Measurements from ENCODE around the gene ADAMTS14. TPM values are rescaled to one million over a fixed set of nuclear protein-coding genes. Genes with fewer than 3 reads are reported as not detected.
A peak's percentile ranks its signal among the peaks of the same experiment; 100 is the strongest.

ADAMTS14 gene
- total RNA-seq, 1 experiment from 2014 or later = 0.14 TPM

DNA sequence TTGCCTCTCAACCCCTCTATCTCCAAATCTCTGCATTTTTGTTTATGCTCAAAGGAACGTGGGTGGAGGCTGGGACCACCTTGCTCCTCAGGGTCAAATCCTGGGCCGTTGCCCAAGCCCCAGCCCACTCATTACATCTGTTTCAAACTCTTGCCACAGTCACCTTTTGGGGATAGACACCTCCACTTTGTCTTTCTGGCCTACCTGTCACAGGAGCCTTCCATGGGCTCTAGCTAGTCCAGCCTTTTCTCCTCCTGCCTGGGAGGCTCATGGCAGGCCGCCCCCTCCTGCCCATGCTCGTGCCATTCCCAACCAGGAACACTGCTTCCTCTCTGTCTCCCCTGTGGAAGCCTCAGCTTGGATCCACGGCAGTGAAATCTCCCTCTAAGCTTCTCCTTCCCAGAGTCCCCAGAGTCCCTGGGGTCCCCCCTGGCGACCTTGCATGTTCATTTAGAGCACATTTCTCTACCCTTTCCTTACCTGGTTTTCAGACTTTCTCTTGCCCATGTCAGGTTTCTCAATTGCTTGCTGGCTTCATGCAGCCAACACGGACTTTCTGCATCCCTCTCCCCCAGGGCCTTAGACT is 2.5 kb upstream of the ADAMTS14 start:
- peak overlapping the region; percentile 15 for H3K27ac Mint-ChIP-seq (ENCODE audit: unreplicated experiment)
- CTCF ChIA-PET = no interaction called here
- no peaks in the 10 kb centered on the region for H3K9me3 Mint-ChIP-seq (ENCODE audit: low read depth, unreplicated experiment)
- no TSS peak for BruUV-seq (replicated peaks)
- intact Hi-C loops (cut with micrococcal nuclease; ENCODE audit: unreplicated experiment) = no loop called here
- H3K4me1 Mint-ChIP-seq (ENCODE audit: low read depth, unreplicated experiment) = peaks cover 8% of the 10 kb centered on the region
- H3K4me3 Mint-ChIP-seq (ENCODE audit: low read depth, unreplicated experiment) = no peak overlapping the region
- no peaks in the 10 kb centered on the region for H3K36me3 Mint-ChIP-seq (ENCODE audit: insufficient read depth, unreplicated experiment)
- H3K27me3 Mint-ChIP-seq (ENCODE audit: unreplicated experiment) = peaks cover 79% of the 10 kb centered on the region
- no peak for DNase-seq
- TF ChIP-seq, protein P1, sequence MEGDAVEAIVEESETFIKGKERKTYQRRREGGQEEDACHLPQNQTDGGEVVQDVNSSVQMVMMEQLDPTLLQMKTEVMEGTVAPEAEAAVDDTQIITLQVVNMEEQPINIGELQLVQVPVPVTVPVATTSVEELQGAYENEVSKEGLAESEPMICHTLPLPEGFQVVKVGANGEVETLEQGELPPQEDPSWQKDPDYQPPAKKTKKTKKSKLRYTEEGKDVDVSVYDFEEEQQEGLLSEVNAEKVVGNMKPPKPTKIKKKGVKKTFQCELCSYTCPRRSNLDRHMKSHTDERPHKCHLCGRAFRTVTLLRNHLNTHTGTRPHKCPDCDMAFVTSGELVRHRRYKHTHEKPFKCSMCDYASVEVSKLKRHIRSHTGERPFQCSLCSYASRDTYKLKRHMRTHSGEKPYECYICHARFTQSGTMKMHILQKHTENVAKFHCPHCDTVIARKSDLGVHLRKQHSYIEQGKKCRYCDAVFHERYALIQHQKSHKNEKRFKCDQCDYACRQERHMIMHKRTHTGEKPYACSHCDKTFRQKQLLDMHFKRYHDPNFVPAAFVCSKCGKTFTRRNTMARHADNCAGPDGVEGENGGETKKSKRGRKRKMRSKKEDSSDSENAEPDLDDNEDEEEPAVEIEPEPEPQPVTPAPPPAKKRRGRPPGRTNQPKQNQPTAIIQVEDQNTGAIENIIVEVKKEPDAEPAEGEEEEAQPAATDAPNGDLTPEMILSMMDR (IDR thresholded peaks at IDR 0.05; ENCODE audit: unreplicated experiment) = no peak

DNA sequence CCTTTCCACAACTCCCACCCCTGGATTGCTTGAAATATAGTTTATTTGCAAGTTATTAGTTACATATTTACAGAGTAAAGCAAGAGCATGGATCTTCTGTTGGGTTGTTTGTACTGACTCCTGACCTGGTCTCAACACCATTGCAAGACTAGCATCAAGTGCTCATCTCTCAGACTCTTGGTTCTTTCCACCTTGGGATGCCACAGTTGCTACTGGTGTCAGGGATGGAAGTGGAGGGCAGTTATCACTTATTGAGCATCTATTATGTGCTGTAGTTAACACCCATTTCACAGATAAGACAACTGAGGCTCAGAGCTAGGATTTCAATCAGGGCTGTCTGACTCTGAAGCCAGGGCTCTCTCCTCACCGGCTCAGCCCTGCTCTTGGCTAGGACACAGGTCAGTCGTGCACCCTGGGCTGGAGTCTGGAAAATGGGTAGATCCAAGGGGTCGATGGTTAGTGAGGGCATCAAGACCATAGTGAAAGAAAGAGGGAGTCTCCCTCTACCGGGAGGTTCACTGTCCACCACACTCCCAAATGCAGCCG is 614 bp upstream of the ADAMTS14 start:
- H3K4me1 Mint-ChIP-seq (ENCODE audit: low read depth, unreplicated experiment) = peaks cover 8% of the 10 kb centered on the region
- H3K27ac Mint-ChIP-seq (ENCODE audit: unreplicated experiment) = no peak overlapping the region
- H3K9me3 Mint-ChIP-seq (ENCODE audit: low read depth, unreplicated experiment) = no peaks in the 10 kb centered on the region
- no peak for DNase-seq
- TF ChIP-seq, protein P1 (IDR thresholded peaks at IDR 0.05; ENCODE audit: unreplicated experiment) = no peak
- peaks cover 96% of the 10 kb centered on the region for H3K27me3 Mint-ChIP-seq (ENCODE audit: unreplicated experiment)
- peak overlapping the region; percentile 38 for H3K4me3 Mint-ChIP-seq (ENCODE audit: low read depth, unreplicated experiment)
- CTCF ChIA-PET = interaction anchor here (0.6 kb wide), 1 partner anchor 111 kb away, joined by 4 read pairs; no protein-coding TSS in a partner anchor
- intact Hi-C loops (cut with micrococcal nuclease; ENCODE audit: unreplicated experiment) = no loop called here
- H3K36me3 Mint-ChIP-seq (ENCODE audit: insufficient read depth, unreplicated experiment) = no peaks in the 10 kb centered on the region
- no TSS peak for BruUV-seq (replicated peaks)

DNA sequence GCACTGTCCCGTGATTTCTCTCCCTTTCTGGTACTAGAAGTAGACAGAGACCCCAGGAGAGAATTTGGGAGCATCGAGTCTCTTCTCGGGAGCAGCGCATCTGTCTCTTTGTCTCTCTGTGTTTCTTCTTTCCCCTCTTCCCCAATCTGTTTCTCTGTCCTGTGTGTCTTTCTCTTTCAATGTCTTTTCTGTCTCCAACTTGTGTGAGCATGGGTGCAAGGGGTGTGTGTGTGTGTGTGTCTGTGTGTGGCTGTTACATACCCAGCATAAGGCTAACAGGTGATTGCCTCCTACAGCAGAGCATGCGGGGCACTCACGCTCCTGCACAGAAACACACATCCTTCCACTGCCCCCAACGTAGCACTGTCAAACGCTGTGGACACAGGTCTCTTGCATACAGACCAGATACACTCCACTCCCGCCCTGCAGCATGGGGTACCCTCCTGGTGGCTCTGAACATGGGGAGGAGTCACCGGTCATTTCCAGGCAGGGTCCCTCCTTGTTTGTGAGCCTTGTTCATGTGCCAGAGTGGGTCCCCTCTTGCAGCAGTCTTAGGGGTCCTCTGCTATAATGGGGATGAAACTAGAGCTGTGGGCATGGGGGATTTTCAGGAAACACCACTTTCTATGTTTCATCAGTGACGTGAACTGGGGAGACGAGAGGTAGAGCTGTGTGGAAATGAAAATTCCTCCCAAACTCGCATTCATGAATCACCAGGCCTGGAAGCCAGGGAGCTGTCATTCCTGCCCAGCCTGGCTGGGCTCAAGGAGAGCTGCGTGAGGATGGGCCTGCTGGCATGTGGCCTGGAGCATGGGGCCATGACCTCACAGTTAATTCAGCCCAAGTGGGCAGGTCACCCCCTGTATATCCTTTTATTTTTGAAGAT is 980 bp downstream of the ADAMTS14 start:
- BruUV-seq (replicated peaks) = no TSS peak
- no peak overlapping the region for H3K27ac Mint-ChIP-seq (ENCODE audit: unreplicated experiment)

DNA sequence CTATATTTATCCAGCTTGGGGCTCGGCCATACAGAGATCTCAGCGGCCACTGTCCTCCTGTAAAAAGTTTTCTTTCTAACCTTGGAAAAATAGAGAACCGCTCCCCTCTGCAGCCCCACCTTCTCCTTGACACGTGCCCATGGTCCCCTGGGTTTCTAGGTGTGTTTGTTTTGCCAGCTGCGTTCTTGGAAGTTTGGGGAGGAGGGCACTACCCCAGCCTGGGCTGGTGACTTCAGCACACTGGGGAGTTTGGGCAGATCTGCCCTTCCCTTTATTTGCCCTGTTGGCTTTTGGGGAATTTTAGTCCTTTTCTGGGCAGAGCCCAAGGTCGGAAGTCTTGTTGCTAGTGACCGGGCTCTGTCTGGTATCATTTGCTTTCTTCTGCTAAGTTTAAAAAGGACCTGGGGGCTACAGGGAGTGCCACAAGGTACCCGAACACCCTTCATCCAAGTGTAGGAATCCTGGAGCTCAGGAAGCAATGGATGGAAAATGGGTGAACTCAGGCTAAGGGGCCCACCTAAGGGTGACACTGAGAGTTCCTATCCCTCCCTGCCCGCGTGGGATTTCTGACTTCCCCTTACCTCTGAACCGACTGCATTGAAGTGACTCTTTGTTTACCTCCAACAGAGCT is 1.7 kb downstream of the ADAMTS14 start:
- Mint-ChIP-seq H3K4me1 (ENCODE audit: low read depth, unreplicated experiment) (peaks cover 8% of the 10 kb centered on the region), H3K27me3 (ENCODE audit: unreplicated experiment) (peaks cover 88% of the 10 kb centered on the region), H3K36me3 (ENCODE audit: insufficient read depth, unreplicated experiment) (no peaks in the 10 kb centered on the region), H3K9me3 (ENCODE audit: low read depth, unreplicated experiment) (no peaks in the 10 kb centered on the region), H3K27ac (ENCODE audit: unreplicated experiment) (no peak overlapping the region), H3K4me3 (ENCODE audit: low read depth, unreplicated experiment) (no peak overlapping the region)
- DNase-seq = no peak
- BruUV-seq (replicated peaks) = no TSS peak
- TF ChIP-seq, protein P1 (IDR thresholded peaks at IDR 0.05; ENCODE audit: unreplicated experiment) = no peak
- CTCF ChIA-PET = interaction anchor here (1.6 kb wide), 1 partner anchor 115 kb away, joined by 4 read pairs; no protein-coding TSS in a partner anchor
- intact Hi-C loops (cut with micrococcal nuclease; ENCODE audit: unreplicated experiment) = no loop called here

More for the DNA sequence above, 980 bp downstream of the ADAMTS14 start:
- no peak for DNase-seq
- Mint-ChIP-seq H3K4me1 (ENCODE audit: low read depth, unreplicated experiment) (peaks cover 8% of the 10 kb centered on the region), H3K27me3 (ENCODE audit: unreplicated experiment) (peaks cover 88% of the 10 kb centered on the region), H3K4me3 (ENCODE audit: low read depth, unreplicated experiment) (peak overlapping the region; percentile 38), H3K9me3 (ENCODE audit: low read depth, unreplicated experiment) (no peaks in the 10 kb centered on the region), H3K36me3 (ENCODE audit: insufficient read depth, unreplicated experiment) (no peaks in the 10 kb centered on the region)
- CTCF ChIA-PET = interaction anchor here (1.6 kb wide), 1 partner anchor 114 kb away, joined by 4 read pairs; no protein-coding TSS in a partner anchor
- TF ChIP-seq, protein P1 (IDR thresholded peaks at IDR 0.05; ENCODE audit: unreplicated experiment) = no peak
- intact Hi-C loops (cut with micrococcal nuclease; ENCODE audit: unreplicated experiment) = no loop called here
